ENCODE results near the gene AMER3. TPM values are rescaled to one million over a fixed set of nuclear protein-coding genes. Genes with fewer than 3 reads are reported as not detected.

The AMER3 gene
- polyA plus RNA-seq, 3 donors from 2014 or later: not detected

DNA sequence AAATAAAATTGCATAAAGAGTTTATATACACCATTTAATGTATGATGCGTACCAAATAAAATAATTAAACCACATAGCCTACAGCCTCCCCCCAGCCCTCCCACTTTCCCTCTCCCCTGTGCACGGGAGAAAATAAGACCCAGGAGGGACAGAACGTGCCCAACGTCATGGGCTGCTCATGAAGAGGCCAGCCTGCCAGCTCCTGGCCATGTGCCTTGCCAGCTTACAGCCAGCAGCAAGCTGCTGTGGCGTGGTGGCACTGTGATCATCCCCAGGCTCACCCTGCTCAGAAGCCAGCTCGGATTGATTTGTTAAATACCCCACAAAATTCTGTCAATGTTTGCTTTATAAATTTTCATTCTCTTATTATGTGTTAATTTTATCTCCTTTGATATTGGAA lies 18.9 kb upstream of the AMER3 start:
- H3K27me3 Mint-ChIP-seq (ENCODE audit: low read depth in 3 of 3): peaks cover 0 to 6% (median 5%) of the 10 kb centered on the region in 3 donors
- DNase-seq: no peak
- H3K36me3 Mint-ChIP-seq: no peaks in the 10 kb centered on the region

DNA sequence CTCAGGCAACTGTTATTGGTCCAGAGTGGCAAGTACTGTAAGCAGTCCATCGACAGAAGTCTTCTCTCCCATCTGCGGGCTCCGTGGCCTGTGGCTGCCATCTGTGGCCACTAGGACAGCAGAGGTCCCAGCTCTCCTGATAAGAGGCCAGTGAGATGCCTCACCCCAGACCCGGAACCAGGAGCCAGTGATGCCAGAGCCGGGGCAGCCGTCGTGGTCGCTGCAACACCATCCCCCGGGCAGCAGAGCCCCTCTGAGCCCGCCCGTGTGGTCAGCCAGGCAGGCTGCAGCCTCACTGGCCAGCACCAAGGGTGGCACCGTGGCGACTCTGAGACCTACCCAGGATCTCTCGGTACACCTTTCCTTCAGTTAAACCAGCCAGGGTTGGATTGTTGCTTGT lies 17.7 kb upstream of the AMER3 start:
- H3K4me3 Mint-ChIP-seq: no peak overlapping the region
- DNase-seq: no peak
- peaks cover 0 to 6% (median 5%) of the 10 kb centered on the region in 3 donors for H3K27me3 Mint-ChIP-seq (ENCODE audit: low read depth in 3 of 3)
- H3K9me3 Mint-ChIP-seq: no peaks in the 10 kb centered on the region
- H3K36me3 Mint-ChIP-seq: no peaks in the 10 kb centered on the region
- H3K27ac Mint-ChIP-seq: no peak overlapping the region
- no peaks in the 10 kb centered on the region for H3K4me1 Mint-ChIP-seq

More for the DNA sequence above, 18.9 kb upstream of the AMER3 start:
- no peak overlapping the region for H3K4me3 Mint-ChIP-seq
- H3K27ac Mint-ChIP-seq: no peak overlapping the region
- H3K4me1 Mint-ChIP-seq: no peaks in the 10 kb centered on the region
- H3K9me3 Mint-ChIP-seq: no peaks in the 10 kb centered on the region

DNA sequence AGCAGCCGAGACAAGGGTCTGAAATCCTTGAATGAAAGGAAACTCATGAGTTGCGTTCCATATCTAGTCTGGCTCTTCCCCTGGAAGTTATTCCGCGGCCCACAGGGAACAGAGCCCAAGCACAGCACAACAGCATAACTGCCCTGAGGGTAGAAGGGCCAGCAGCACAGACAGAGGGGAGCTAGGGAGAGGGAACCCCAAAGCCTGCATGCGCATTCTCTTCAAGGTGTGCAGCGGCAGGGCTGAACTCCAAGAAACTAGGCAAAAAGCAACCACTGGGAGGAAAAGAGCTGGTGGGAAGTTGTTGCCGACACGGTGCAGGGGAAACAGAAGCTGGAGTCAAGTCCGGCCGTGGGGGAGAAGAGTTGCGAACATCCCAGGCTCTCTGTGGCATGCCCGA lies 14.7 kb upstream of the AMER3 start:
- H3K9me3 Mint-ChIP-seq: peaks cover 0 to 3% (median 0%) of the 10 kb centered on the region in 6 donors
- H3K4me3 Mint-ChIP-seq: no peak overlapping the region
- no peak for DNase-seq
- H3K4me1 Mint-ChIP-seq: no peaks in the 10 kb centered on the region
- H3K36me3 Mint-ChIP-seq: peaks cover 0 to 4% (median 0%) of the 10 kb centered on the region in 3 donors
- H3K27ac Mint-ChIP-seq: no peak overlapping the region
- peaks cover 5 to 8% (median 7%) of the 10 kb centered on the region in 3 donors for H3K27me3 Mint-ChIP-seq (ENCODE audit: low read depth in 3 of 3)

DNA sequence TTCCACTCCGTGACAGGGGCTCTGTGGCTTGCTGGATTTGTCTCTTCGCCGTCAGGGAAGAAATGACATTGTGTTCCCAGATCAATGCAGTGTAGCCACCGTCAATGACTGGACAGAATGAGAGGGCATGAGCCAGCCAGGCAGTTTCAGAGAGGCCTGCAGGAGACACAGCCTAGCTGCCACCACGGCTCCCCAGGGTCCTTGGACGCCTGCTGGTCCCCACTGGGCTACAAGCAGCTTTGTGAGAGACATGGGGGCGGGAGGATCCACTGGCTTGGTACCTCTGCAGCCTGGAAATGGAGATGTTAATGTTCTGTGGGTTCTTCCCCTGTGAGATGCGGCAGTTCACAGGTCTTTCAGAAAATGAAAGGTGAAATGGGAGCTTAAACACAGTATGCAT lies 12.1 kb upstream of the AMER3 start:
- Mint-ChIP-seq H3K4me3 (no peak overlapping the region), H3K27ac (no peak overlapping the region), H3K27me3 (ENCODE audit: low read depth in 3 of 3) (peaks cover 7 to 11% (median 8%) of the 10 kb centered on the region in 3 donors), H3K9me3 (peaks cover 0 to 3% (median 0%) of the 10 kb centered on the region in 6 donors), H3K4me1 (no peaks in the 10 kb centered on the region), H3K36me3 (peaks cover 0 to 4% (median 0%) of the 10 kb centered on the region in 3 donors)
- DNase-seq: no peak

DNA sequence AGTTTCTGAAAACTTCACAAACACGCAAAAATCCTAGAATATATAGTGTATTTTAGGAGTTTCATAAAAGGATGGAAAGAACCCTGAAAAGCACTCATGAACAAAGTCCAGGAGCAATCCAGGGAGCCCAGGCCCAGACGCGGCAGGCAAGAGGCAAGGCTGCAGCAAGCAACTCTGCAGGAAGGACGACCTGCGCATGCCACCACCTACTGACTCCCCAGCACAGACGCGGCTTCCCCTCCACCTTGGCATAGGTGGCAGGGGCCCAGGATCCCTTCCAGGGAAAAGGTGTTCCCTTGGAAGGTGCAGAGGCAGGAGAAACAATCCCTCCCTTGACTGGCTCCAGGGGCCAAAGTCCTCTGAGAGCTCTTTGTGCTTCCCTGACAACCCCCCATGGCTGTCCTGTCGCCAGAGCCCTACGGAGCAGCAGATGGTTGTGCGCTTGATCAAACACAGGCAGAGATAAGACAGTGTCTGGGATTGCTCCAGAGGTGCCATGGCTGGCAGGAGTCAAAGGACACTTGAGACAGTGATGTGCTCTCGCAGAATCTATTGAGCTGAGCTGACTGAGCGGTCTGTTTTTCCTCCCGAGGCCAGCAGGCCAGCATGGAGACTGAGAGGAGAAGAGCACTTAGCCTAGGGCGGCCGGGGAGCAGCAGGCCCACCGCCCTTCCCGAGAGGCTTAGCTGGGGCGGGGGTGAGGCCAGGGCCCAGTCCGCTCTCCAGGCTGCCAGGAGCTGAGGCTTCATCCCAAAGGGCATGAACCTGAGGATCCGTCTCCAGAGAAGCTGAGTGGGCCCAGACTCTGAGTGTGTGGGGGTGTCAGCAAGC lies 10.8 kb upstream of the AMER3 start:
- Mint-ChIP-seq H3K27ac (no peak overlapping the region), H3K4me3 (no peak overlapping the region), H3K4me1 (no peaks in the 10 kb centered on the region), H3K9me3 (peaks cover 0 to 3% (median 0%) of the 10 kb centered on the region in 6 donors), H3K36me3 (peaks cover 0 to 4% (median 0%) of the 10 kb centered on the region in 3 donors), H3K27me3 (ENCODE audit: low read depth in 3 of 3) (peaks cover 7 to 11% (median 8%) of the 10 kb centered on the region in 3 donors)
- no peak for DNase-seq

DNA sequence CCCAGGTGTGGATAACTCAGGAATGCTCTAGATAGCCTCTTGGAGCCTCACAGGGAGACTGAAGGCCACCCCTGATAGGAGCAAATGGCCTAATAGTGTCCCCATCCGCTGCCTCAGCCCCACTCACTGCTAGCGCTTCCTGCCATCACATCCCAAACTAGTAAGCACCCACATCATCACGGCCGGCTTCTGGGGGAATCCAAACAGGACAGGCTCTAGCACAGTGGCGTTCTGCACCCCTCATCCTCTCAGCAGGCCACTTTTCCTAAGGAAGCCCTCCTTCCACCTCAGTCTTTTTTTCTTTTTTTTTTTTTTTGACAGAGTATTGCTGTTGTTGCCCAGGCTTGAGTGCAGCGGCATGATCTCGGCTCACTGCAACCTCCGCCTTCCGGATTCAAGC lies 6.3 kb upstream of the AMER3 start:
- Mint-ChIP-seq H3K27me3 (ENCODE audit: low read depth in 3 of 3) (peaks cover 1 to 10% (median 6%) of the 10 kb centered on the region in 3 donors), H3K4me1 (no peaks in the 10 kb centered on the region), H3K4me3 (no peak overlapping the region), H3K9me3 (peaks cover 0 to 6% (median 0%) of the 10 kb centered on the region in 6 donors), H3K36me3 (peaks cover 0 to 4% (median 2%) of the 10 kb centered on the region in 3 donors), H3K27ac (no peak overlapping the region)
- no peak for DNase-seq

DNA sequence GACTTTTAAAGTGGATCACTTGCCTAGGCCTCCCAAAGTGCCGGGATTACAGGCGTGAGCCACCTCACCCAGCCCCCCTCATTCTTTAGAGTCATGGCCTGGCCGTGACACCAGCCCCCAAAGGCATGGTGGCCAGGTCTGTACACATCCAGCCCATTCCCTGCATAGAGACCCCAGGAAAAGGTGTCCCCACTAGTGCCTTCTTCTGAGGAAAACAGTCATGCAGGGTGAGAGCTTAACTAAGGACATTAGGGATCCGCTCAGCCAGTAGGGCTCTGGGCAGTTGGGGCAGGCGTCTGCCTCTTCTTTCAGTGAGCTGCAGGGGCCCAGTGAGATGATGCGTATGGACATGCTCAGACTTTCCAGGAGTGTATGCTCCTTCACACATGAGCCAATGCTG lies 5.7 kb upstream of the AMER3 start:
- Mint-ChIP-seq H3K27ac (no peak overlapping the region), H3K9me3 (peaks cover 0 to 6% (median 0%) of the 10 kb centered on the region in 6 donors), H3K27me3 (ENCODE audit: low read depth in 3 of 3) (peaks cover 0 to 10% (median 8%) of the 10 kb centered on the region in 3 donors), H3K4me1 (peaks cover 0 to 3% of the 10 kb centered on the region in 2 donors), H3K4me3 (no peak overlapping the region), H3K36me3 (peaks cover 0 to 4% (median 4%) of the 10 kb centered on the region in 3 donors)
- no peak for DNase-seq

DNA sequence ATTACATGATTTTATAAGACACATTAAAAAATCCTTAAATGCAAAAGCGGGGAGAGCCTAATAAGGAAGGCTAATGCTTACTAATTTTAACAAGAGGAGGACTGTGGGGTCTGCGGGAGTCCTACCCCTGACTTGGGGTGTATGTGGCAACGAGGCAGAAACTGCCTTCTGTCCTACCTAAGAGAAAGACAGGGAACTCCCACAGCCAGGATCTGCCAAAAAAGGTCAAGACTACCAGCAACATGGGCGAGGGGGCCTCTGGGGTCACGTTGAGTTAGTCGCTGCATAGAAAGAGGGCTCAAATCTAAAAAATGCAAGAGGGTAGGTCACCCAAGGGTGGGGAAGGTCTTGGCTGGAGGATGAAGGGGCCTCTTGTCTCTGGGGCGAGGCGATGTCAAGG lies 529 bp upstream of the AMER3 start:
- Mint-ChIP-seq H3K36me3 (peaks cover 0 to 6% (median 4%) of the 10 kb centered on the region in 3 donors), H3K4me3 (peak overlapping the region in 4 of 5 donors; percentile 46 to 64 (median 59)), H3K27ac (no peak overlapping the region), H3K4me1 (peaks cover 6 to 20% of the 10 kb centered on the region in 2 donors), H3K9me3 (peaks cover 0 to 2% (median 0%) of the 10 kb centered on the region in 6 donors), H3K27me3 (ENCODE audit: low read depth in 3 of 3) (peaks cover 4 to 25% (median 13%) of the 10 kb centered on the region in 3 donors)
- DNase-seq: no peak

DNA sequence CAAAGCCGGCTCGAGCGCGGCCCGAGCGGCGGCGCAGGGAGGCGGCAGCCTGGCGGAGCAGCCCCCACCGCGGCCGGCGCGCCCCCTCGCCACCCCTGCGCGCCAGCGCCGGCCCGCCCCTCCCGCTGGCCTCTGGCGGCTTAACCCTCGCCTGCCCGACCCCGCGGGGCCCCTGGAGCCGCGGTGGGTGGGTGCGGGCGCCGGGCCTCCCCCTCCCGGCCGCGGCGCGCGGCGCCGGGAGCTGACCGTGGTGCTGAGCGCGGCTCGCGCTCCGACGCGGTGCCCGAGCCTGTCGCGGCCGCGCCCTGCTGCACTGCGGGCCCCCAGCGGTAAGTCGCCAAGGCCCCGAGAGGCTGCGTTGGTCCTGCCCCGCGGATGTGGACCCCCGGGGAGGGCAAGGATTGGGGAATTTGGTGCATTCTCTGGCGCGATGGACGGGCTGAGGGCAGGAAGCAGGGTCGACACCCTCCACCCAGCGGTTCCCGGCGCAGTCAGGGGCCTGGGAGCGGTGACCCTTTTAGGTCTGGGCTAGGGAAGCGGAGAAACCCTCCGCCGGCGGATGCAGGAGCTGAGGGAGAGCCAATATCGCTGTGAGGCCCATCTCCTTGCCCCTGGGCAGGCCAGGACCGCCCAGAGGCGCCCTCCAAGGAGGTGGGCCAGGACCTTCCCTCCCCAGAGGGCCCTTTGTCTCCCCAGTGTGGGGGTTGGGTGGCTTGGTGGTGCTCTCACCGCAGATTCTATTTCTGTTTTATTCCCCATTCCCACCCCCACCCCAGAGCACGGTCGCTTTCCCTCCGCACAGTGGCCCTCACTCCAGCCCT lies 923 bp downstream of the AMER3 start:
- peaks cover 4 to 32% (median 14%) of the 10 kb centered on the region in 3 donors for H3K27me3 Mint-ChIP-seq (ENCODE audit: low read depth in 3 of 3)
- no peaks in the 10 kb centered on the region for H3K9me3 Mint-ChIP-seq
- peaks cover 6 to 20% of the 10 kb centered on the region in 2 donors for H3K4me1 Mint-ChIP-seq
- peaks cover 0 to 6% (median 4%) of the 10 kb centered on the region in 3 donors for H3K36me3 Mint-ChIP-seq
- no peak overlapping the region for H3K27ac Mint-ChIP-seq
- DNase-seq: peak; percentile 24 to 43 (median 36)
- peak overlapping the region; percentile 18 to 78 (median 61) for H3K4me3 Mint-ChIP-seq

DNA sequence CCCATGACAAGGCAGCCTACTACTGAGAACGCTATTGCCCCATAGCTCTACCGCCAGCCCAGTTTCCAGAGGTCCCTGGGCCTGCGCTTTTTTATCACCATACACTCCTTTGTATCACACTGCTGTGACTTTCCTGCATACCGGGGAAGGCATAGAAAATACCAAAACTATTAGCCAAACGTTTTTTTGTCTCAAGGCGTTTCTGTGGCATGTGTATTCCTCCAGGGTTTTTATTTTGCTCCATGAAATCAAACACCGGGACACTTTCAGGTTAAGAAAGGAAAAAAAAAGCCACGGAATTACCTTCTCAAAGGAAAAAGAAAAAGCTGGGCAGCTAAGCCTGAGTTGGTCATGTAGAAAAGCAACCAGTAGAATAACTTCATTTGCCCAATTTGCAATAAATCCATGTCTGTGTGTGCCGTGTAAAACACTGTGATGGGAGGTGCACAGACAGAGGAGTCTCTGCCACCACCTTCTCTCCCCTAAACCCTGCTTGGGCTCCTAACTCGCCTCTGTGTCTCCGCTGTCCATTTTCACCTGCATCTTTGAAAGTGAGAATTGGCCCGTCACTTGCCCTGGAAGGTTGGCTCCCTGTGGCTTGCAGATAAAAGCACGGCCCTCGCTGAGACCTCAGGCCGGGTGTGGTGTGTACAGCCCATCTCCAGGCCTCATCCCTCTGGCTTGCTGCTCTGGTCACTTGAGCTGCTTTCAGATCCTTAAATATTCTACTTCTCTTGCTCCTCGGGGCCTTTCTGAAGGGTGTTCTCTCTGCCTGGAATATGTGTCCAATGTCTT lies 1.7 kb downstream of the AMER3 start:
- no peaks in the 10 kb centered on the region for H3K9me3 Mint-ChIP-seq
- no peak for DNase-seq
- H3K4me1 Mint-ChIP-seq: peaks cover 6 to 20% of the 10 kb centered on the region in 2 donors
- peak overlapping the region; percentile 18 to 78 (median 61) for H3K4me3 Mint-ChIP-seq
- no peak overlapping the region for H3K27ac Mint-ChIP-seq
- H3K27me3 Mint-ChIP-seq (ENCODE audit: low read depth in 3 of 3): peaks cover 4 to 33% (median 14%) of the 10 kb centered on the region in 3 donors
- H3K36me3 Mint-ChIP-seq: peaks cover 0 to 6% (median 4%) of the 10 kb centered on the region in 3 donors

DNA sequence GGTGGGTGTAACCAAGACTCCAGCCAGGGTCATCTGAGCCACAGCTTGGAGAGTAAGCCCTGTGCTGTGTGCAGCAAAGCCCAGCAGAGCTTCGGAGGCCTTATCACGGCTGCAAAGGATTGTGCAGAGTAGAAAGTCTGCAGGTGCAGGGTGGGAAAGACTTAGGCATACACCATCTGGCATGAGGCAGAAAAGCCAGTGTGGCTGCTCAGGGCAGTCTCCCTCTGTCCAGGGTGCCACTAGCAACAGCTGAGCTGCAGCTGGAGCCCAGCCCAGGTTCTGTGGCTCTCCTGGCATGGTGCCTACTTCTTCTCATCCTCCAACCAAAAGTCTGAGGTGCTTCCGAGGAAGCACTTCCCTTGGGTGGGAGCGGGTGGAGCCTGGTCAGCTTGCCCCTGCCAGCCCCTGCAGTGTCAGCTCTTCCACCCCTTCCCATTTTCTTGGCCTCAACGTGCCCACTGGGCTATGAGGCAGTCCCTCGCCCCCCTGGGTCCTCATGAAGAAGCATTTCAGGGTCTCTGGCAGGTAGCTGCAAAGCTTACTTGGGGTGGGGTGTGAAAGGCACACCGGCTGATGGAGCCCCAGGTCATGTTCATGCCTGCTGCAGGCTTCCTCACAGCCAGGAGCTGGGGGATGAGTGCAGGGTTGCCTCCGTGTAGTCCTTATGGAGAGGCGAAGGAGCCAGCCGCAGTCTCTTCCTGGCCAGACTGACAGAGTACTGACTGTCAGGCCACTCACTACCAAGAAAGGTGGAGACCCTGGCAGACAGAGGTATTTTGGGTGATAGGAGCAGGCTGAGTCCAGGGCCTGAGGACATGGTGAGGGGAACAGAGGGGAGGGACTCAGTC lies 4.8 kb downstream of the AMER3 start:
- no peak for DNase-seq
- H3K27ac Mint-ChIP-seq: no peak overlapping the region
- H3K4me1 Mint-ChIP-seq: peaks cover 4 to 12% of the 10 kb centered on the region in 2 donors
- H3K27me3 Mint-ChIP-seq (ENCODE audit: low read depth in 3 of 3): peaks cover 2 to 25% (median 10%) of the 10 kb centered on the region in 3 donors
- no peak overlapping the region for H3K4me3 Mint-ChIP-seq
- H3K9me3 Mint-ChIP-seq: no peaks in the 10 kb centered on the region
- H3K36me3 Mint-ChIP-seq: peaks cover 0 to 4% (median 0%) of the 10 kb centered on the region in 3 donors
